Mammary epithelial cell (primary cell): ENCODE measurements around the gene RPL31.

Experiments
- CTCF ChIP-seq, 2 donors: IDR thresholded peaks in 1 of 2; conservative IDR thresholded peaks in 1 of 2; 2 replicates each; pipeline ENCODE4 v1.5.1; 2011 to 2012; ENCODE audit warnings: inconsistent platforms in 2 of 2, low read length in 2 of 2, mild to moderate bottlenecking in 2 of 2, control low read depth in 1 of 2, low read depth in 1 of 2; ENCODE audit not compliant: insufficient read depth in 1 of 2; ENCODE audit errors: extremely low read depth in 1 of 2
- EZH2 ChIP-seq: IDR thresholded peaks from 2 replicates; pipeline ENCODE4 v1.6.1; 2012; ENCODE audit warnings: low read length, inconsistent platforms, borderline replicate concordance

DNA sequence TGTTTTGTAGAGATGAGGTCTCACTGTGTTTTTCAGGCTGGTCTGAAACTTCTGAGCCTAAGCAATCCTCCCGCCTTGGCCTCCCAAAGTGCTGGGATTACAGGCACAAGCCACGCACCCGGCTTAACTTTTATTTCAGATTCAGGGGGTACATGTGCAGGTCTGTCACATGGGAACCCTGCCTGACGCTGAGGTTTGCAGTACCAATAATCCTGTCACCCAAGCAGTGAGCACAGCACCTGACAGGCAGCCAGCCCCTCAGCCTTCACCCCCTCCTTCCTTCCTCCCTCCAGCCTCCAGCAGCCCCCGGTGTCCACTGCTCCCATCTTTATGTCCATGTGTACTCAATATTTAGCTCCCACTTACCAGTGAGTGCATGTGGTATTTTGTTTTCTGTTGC is 46.0 kb upstream of the RPL31 start:
- no peak for TF ChIP-seq CTCF (conservative IDR thresholded peaks at IDR 0.05 in 1 of 2, IDR thresholded peaks at IDR 0.05 in 1 of 2; ENCODE audit: extremely low read depth in 1 of 2, insufficient read depth in 1 of 2, low read depth in 1 of 2, low read length in 2 of 2)
- TF ChIP-seq EZH2 = no peak
